Cardiac muscle cell (in vitro differentiated cells and primary cell): ENCODE data around the gene WARS2. TPM values are rescaled to one million over a fixed set of nuclear protein-coding genes. Genes with fewer than 3 reads are reported as not detected.

Source experiments
- DNase-seq, 2 donors: peaks; one replicate each; pipeline versions ENCODE4 v3.0.0 to v3.0.0-alpha.2; 2010 to 2017; ENCODE audit warnings: low read depth in 1 of 2, low spot score in 1 of 2
- H3K27ac ChIP-seq: fragments of 200-600 bp; sonication (generic); 2 replicates; pipeline ENCODE4 v1.5.1; 2016
- H3K27me3 ChIP-seq: fragments of 200-600 bp; sonication (generic); 2 replicates; pipeline ENCODE4 v1.6.0; 2016; ENCODE audit warnings: control low read depth
- H3K36me3 ChIP-seq: fragments of 200-600 bp; sonication (generic); 2 replicates; pipeline ENCODE4 v1.5.1; 2016; ENCODE audit warnings: control low read depth
- H3K4me1 ChIP-seq: fragments of 200-600 bp; sonication (generic); 2 replicates; pipeline ENCODE4 v1.8.1; 2017; ENCODE audit warnings: low read depth, mild to moderate bottlenecking, mixed run types
- H3K4me3 ChIP-seq: fragments of 200-600 bp; sonication (generic); 2 replicates; pipeline ENCODE4 v1.5.1; 2016; ENCODE audit warnings: mild to moderate bottlenecking
- H3K9me3 ChIP-seq: fragments of 200-600 bp; sonication (generic); 2 replicates; pipeline ENCODE4 v1.5.1; 2017; ENCODE audit warnings: low read depth, mild to moderate bottlenecking, control low read depth
- polyA plus RNA-seq: library from polyadenylated mRNA; unstranded; fragments of >200 nt; fragmentation: Nextera tagmentation; extraction: Ambion mirVana; gene quantifications from 2 replicates; pipeline ENCODE4 v1.2.1, GENCODE V29; 2016
- total RNA-seq: library from RNA; depleted of rRNA; stranded (reverse); fragments of >200 nt; gene quantifications from 2 replicates; pipeline ENCODE4 v1.2.3, GENCODE V29; 2016
- TF ChIP-seq, protein P1 (sequence below): IDR thresholded peaks from 2 replicates; pipeline ENCODE4 v1.5.1; 2012; ENCODE audit warnings: low read depth, mild to moderate bottlenecking, low read length

WARS2 gene
- total and polyA plus RNA-seq, 2 experiments from 2014 or later: 10.9 to 13.1 TPM

DNA sequence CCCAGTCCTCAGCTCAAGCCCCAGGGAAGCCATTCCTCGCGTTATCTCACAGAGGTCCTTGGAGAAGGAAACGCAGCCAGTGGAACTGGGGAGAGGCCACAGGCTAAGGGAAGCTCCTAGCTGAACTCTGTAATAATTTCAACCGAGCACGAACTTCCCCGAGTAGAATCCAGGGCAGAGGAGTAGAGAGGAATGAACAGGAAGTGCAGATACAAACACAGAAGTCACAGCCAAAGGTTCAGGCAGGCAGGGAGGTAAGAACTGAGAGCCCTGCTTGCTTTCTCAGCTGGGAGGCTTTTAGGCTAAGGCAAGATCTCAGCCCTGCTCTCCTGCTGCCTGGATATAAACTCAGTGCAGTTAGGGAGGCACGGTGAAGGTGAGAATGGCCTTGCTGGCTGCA lies 23.7 kb downstream of the WARS2 start:
- Histone ChIP-seq H3K4me1 (no peaks in the 10 kb centered on the region), H3K27ac (no peak overlapping the region), H3K4me3 (no peak overlapping the region), H3K27me3 (no peaks in the 10 kb centered on the region), H3K9me3 (no peaks in the 10 kb centered on the region), H3K36me3 (no peaks in the 10 kb centered on the region)
- TF ChIP-seq, protein P1, sequence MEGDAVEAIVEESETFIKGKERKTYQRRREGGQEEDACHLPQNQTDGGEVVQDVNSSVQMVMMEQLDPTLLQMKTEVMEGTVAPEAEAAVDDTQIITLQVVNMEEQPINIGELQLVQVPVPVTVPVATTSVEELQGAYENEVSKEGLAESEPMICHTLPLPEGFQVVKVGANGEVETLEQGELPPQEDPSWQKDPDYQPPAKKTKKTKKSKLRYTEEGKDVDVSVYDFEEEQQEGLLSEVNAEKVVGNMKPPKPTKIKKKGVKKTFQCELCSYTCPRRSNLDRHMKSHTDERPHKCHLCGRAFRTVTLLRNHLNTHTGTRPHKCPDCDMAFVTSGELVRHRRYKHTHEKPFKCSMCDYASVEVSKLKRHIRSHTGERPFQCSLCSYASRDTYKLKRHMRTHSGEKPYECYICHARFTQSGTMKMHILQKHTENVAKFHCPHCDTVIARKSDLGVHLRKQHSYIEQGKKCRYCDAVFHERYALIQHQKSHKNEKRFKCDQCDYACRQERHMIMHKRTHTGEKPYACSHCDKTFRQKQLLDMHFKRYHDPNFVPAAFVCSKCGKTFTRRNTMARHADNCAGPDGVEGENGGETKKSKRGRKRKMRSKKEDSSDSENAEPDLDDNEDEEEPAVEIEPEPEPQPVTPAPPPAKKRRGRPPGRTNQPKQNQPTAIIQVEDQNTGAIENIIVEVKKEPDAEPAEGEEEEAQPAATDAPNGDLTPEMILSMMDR: no peak
- DNase-seq: peak in 1 of 2 donors; percentile 45

DNA sequence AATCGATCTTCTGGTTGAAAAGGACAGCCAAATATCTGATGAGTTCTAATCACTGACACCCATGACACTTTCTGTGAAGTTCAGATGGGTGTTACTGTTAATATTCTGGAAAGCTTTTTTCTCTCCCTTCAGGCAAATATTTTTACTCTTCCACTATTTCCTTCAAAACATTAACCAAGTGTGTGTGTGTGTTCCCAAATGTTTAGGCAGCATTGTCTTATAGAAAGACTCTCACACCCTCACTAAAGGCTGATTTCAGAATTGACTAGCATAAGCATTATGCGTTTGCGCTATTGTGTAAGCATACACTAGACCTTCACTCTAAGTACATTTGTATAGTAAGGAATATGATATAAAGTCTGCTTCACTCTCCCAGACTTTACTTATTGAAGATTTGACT lies 24.7 kb downstream of the WARS2 start:
- Histone ChIP-seq H3K27me3 (no peaks in the 10 kb centered on the region), H3K4me1 (no peaks in the 10 kb centered on the region), H3K36me3 (no peaks in the 10 kb centered on the region), H3K4me3 (no peak overlapping the region), H3K9me3 (no peaks in the 10 kb centered on the region), H3K27ac (no peak overlapping the region)
- TF ChIP-seq, protein P1: no peak
- DNase-seq: no peak

DNA sequence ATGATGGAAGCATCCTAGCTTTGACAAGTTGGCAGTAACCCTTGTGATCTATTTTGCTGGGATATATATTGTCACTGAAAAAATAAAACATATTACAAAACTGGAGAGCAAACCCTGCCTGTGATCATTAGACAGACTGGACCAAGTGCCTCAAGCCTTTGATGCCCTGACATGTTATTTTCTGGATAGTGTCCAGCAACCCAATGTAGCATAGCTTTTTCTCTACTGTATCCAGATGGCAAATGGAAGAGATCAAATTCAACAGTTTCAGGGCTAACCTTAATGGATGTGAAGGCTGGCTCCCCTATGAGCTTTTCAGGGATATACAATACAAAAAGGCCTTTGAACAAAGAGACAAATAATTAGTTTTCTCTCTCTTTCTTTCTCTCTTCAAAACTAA lies 25.1 kb downstream of the WARS2 start:
- H3K36me3 ChIP-seq: no peaks in the 10 kb centered on the region
- no peak overlapping the region for H3K4me3 ChIP-seq
- DNase-seq: no peak
- no peak overlapping the region for H3K27ac ChIP-seq
- H3K27me3 ChIP-seq: no peaks in the 10 kb centered on the region
- H3K4me1 ChIP-seq: no peaks in the 10 kb centered on the region
- H3K9me3 ChIP-seq: no peaks in the 10 kb centered on the region
- TF ChIP-seq, protein P1: no peak

DNA sequence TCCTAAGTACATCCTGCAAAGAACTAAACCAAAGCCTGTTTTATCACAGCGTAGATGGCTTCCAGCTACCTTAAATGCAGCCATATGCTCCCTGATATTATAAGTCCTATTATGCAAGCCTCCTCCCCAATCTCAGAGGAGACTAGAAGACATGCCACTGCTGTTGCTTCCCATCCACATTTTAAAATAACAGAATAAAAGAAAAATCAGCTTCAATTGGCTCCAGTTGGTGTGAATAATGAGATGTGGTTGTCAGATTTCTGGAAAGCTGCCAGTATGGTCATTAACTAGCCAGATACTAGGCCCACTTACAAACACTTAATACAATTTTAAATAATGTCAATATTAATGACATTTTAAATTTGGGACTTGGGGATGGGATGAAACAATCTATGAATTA lies 25.7 kb downstream of the WARS2 start:
- Histone ChIP-seq H3K27ac (no peak overlapping the region), H3K9me3 (no peaks in the 10 kb centered on the region), H3K36me3 (no peaks in the 10 kb centered on the region), H3K4me1 (no peaks in the 10 kb centered on the region), H3K27me3 (no peaks in the 10 kb centered on the region), H3K4me3 (no peak overlapping the region)
- DNase-seq: peak in 1 of 2 donors; percentile 34
- TF ChIP-seq, protein P1: no peak

DNA sequence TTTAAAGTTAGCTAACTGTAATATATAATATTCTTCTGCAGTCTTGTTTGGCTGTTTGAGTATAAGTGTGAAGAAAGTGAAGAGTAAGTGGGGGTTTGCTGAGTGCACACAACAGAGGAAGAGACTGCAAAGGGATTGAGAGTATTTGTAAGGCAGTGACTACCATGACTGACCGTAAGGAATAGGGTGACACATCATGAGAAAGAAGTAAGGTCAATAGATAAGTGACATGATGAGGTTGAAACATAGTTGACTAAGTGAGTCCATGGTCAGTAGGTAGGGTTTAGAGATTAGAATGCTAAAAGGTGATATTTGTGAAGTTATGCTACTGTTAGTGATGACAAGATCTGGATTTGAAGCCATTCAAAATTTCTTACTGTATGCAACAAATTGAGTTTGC lies 27.7 kb downstream of the WARS2 start:
- Histone ChIP-seq H3K27ac (no peak overlapping the region), H3K36me3 (no peaks in the 10 kb centered on the region)
- TF ChIP-seq, protein P1: no peak

DNA sequence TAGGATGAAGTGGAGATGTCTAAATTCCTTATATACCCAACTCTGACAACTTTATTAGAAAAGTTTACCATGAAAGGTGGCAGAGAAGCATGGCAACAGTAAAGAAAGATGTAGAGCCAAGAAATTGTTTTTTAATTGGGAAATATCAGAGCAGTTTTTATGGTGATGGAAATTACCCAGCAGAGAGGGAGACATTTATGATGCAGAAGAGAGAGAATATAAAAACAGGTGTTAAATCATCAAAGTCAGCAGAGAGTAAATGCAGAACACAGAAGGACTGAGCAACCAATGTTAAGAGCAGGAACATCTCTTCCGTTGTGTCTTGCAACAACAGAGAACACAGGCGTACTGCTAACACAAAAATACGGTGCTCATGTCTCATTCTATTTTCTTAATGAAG lies 28.2 kb downstream of the WARS2 start:
- no peaks in the 10 kb centered on the region for H3K9me3 ChIP-seq
- DNase-seq: no peak
- H3K27me3 ChIP-seq: no peaks in the 10 kb centered on the region
- TF ChIP-seq, protein P1: no peak
- H3K36me3 ChIP-seq: no peaks in the 10 kb centered on the region
- no peak overlapping the region for H3K4me3 ChIP-seq
- H3K4me1 ChIP-seq: no peaks in the 10 kb centered on the region
- no peak overlapping the region for H3K27ac ChIP-seq

More for the DNA sequence above, 27.7 kb downstream of the WARS2 start:
- H3K9me3 ChIP-seq: no peaks in the 10 kb centered on the region
- no peak for DNase-seq
- no peaks in the 10 kb centered on the region for H3K4me1 ChIP-seq
- H3K4me3 ChIP-seq: no peak overlapping the region
- H3K27me3 ChIP-seq: no peaks in the 10 kb centered on the region
